Gastrocnemius medialis (tissue), 4 donors: ENCODE data around the gene ENPP3.

Source experiments
- CTCF ChIP-seq, 5 experiments: fragments of 450-650 bp in 3 of 5; fragments of 200-600 bp in 2 of 5; sonication (generic) in 2 of 5; IDR thresholded peaks in 4 of 5; conservative IDR thresholded peaks in 1 of 5; 1 replicate in 4 of 5; 2 replicates in 1 of 5; pipeline ENCODE4 v1.5.1; 2016 to 2019; ENCODE audit warnings: antibody characterized with exemption in 5 of 5, mild to moderate bottlenecking in 3 of 5, moderate library complexity in 3 of 5
- POLR2A ChIP-seq, 2 donors: fragments of 450-650 bp; IDR thresholded peaks; one replicate each; pipeline ENCODE4 v1.6.1; 2017; ENCODE audit warnings: antibody characterized with exemption in 2 of 2, mild to moderate bottlenecking in 2 of 2, moderate library complexity in 2 of 2

- TF ChIP-seq CTCF (IDR thresholded peaks at IDR 0.05 in 4 of 5, conservative IDR thresholded peaks at IDR 0.05 in 1 of 5) (peak in 4 of 5 experiments; percentile 40 to 70 (median 54)), POLR2A (IDR thresholded peaks at IDR 0.05) (no peak)
Observed at GRCh38 chr6:131694832-131695426, 57.8 kb downstream of the ENPP3 start.
